Activated naive CD4-positive, alpha-beta T cell treated with anti-CD3 and anti-CD28 coated beads, Interleukin-2, amount 50 U/mL, for 24 hours (primary cell): Measurements from ENCODE around the gene GALNT10.

Experiments
- H3K27ac Mint-ChIP-seq: one replicate; pipeline ENCODE4 v1.8.0; 2021; ENCODE audit warnings: mild to moderate bottlenecking, mixed read lengths
- H3K27me3 Mint-ChIP-seq: one replicate; pipeline ENCODE4 v1.8.0; 2021; ENCODE audit warnings: mixed read lengths
- H3K36me3 Mint-ChIP-seq: one replicate; pipeline ENCODE4 v1.8.0; 2021; ENCODE audit warnings: mixed read lengths
- H3K4me1 Mint-ChIP-seq: one replicate; pipeline ENCODE4 v1.8.0; 2021; ENCODE audit warnings: mixed read lengths
- H3K4me3 Mint-ChIP-seq: one replicate; pipeline ENCODE4 v1.8.0; 2021; ENCODE audit warnings: mild to moderate bottlenecking, mixed read lengths
- H3K9me3 Mint-ChIP-seq: one replicate; pipeline ENCODE4 v1.8.0; 2021; ENCODE audit warnings: mixed read lengths

The GALNT10 gene

DNA sequence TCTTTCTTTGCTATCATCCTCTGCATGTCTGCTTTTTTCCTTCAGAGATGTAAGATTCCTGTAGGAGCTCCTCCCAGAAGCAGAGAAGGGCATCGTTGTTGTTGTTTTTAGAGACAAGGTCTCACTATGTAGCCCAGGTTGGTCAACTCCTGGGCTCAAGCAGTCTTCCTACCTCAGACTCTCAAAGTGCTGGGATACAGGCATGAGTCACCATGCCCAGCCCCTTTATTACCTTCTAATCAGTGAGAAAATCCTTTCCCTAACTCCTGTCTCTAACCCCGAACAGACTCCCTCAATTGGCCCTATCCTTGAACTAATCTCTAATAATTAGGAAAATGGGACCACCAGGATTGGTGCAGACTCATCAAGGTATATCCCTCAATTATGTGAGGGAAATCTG is 64.4 kb downstream of the GALNT10 start:
- Mint-ChIP-seq H3K4me1 (peaks cover 15% of the 10 kb centered on the region), H3K4me3 (no peak overlapping the region), H3K9me3 (peaks cover 10% of the 10 kb centered on the region), H3K27ac (no peak overlapping the region), H3K36me3 (peaks cover 34% of the 10 kb centered on the region), H3K27me3 (no peaks in the 10 kb centered on the region)

DNA sequence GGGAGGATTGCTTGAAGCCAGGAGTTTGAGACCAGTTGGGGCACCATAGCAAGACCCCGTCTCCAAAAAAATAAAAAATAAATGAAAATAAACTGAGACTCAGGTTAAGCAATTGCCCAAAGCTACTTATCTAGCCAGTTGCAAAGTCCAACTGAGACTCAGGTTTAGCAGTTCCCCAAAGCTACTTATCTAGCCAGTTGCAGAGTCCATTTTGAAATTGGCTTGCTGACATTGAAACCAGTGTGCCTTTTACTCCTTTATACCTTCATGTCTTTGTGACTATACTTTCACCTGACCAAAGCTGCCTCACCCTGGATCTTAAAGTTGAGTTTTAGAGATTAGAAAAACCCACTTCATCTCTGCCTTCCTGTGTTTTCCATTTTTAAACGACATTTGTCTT is 66.5 kb downstream of the GALNT10 start:
- no peaks in the 10 kb centered on the region for H3K27me3 Mint-ChIP-seq
- H3K27ac Mint-ChIP-seq, result no peak overlapping the region
- no peak overlapping the region for H3K4me3 Mint-ChIP-seq
- H3K36me3 Mint-ChIP-seq, result peaks cover 28% of the 10 kb centered on the region
- peaks cover 9% of the 10 kb centered on the region for H3K9me3 Mint-ChIP-seq
- H3K4me1 Mint-ChIP-seq, result peaks cover 15% of the 10 kb centered on the region

GRCh38 chr5:154258531-154259217 is 68.1 kb downstream of the GALNT10 start:
- Mint-ChIP-seq H3K27me3 (no peaks in the 10 kb centered on the region), H3K4me1 (peaks cover 13% of the 10 kb centered on the region), H3K9me3 (no peaks in the 10 kb centered on the region), H3K27ac (no peak overlapping the region), H3K36me3 (peaks cover 27% of the 10 kb centered on the region), H3K4me3 (no peak overlapping the region)

DNA sequence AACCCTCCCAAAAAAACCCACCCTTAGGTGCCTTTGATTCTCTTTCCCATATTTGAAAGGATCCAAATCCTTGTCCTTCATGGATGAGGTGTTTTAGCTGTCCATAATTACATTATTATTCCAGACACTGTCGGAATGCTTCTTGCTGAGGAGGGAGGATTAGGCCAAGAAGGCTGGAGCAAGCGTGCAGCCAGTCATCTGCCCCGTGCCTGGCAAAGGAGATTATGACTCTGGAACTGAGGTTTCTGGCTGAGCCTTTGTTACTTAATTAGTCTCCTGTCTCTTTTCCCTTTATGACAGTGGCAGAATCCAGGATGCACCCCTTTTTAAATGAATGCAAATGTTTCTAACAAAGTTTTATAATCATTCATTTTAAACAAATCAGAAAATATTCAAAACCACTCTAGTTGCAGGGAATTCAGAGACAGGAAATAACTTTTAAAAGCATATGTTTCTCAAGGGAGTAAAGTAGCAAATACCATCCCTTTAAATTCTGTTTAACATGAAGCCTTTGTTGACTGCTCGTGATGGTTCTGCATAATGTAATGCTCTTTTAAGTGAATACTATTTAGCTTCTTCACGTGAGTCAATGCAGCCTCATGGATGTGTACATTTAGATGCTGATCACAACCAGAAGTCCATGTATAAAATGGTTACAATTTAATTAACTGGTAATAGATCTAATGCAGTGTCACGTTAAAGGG is 69.8 kb downstream of the GALNT10 start:
- no peak overlapping the region for H3K4me3 Mint-ChIP-seq
- H3K4me1 Mint-ChIP-seq, result peaks cover 12% of the 10 kb centered on the region
- peaks cover 19% of the 10 kb centered on the region for H3K36me3 Mint-ChIP-seq
- no peaks in the 10 kb centered on the region for H3K27me3 Mint-ChIP-seq
- no peaks in the 10 kb centered on the region for H3K9me3 Mint-ChIP-seq
- no peak overlapping the region for H3K27ac Mint-ChIP-seq

DNA sequence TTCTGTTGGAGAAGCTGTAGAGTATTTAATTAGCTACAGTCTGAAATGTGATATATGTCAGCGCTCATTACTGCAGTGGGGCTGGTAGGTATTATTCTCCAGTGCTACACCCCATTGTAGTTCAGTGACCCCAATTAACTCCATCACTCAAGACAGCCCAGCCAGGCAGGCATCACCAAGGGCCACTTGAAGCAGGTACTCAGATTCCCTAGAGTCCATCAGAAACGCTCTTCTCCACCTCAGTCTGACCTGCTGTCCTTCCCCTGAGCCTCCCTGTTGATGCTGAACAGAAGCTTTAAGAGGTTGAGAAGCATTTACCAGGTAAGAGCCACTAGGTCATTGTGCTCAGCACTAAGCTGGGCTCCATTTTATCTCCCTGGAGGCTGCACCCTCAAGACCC is 71.8 kb downstream of the GALNT10 start:
- no peak overlapping the region for H3K4me3 Mint-ChIP-seq

GRCh38 chr5:154264549-154265196 is 74.1 kb downstream of the GALNT10 start:
- Mint-ChIP-seq H3K9me3 (no peaks in the 10 kb centered on the region), H3K27me3 (no peaks in the 10 kb centered on the region), H3K4me3 (no peak overlapping the region), H3K27ac (no peak overlapping the region), H3K36me3 (peaks cover 11% of the 10 kb centered on the region), H3K4me1 (peaks cover 5% of the 10 kb centered on the region)

More for the DNA sequence above, 71.8 kb downstream of the GALNT10 start:
- Mint-ChIP-seq H3K36me3 (peaks cover 14% of the 10 kb centered on the region), H3K4me1 (peaks cover 13% of the 10 kb centered on the region), H3K27ac (no peak overlapping the region), H3K27me3 (no peaks in the 10 kb centered on the region), H3K9me3 (no peaks in the 10 kb centered on the region)

GRCh38 chr5:154265197-154265773 is 74.8 kb downstream of the GALNT10 start:
- Mint-ChIP-seq H3K4me3 (no peak overlapping the region), H3K36me3 (peaks cover 11% of the 10 kb centered on the region), H3K4me1 (peaks cover 5% of the 10 kb centered on the region)

DNA sequence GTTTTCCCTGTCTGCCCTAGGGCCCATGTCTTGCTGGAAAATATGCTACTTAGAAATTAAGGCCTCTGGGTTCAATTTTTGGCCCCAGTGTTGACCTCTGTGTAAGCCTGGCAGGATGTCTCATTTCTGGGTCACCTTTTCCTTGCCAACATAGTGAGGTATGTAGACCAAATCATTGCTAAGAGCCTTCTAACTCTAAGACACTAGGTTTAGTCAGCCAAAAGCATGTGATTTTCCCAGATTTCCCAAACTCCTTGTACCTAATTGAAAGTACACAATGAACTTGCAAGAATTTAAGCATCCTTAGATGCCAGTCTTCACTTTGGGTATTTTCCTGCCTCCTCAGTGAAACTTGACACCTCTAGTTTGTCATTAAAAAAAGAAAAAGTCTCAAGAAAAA is 77.0 kb downstream of the GALNT10 start:
- H3K27me3 Mint-ChIP-seq, result no peaks in the 10 kb centered on the region
- peaks cover 17% of the 10 kb centered on the region for H3K4me1 Mint-ChIP-seq
- H3K36me3 Mint-ChIP-seq, result peaks cover 6% of the 10 kb centered on the region
- H3K4me3 Mint-ChIP-seq, result no peak overlapping the region
- no peaks in the 10 kb centered on the region for H3K9me3 Mint-ChIP-seq
- no peak overlapping the region for H3K27ac Mint-ChIP-seq

More at GRCh38 chr5:154265197-154265773, 74.8 kb downstream of the GALNT10 start:
- Mint-ChIP-seq H3K27ac (no peak overlapping the region), H3K9me3 (no peaks in the 10 kb centered on the region), H3K27me3 (no peaks in the 10 kb centered on the region)

GRCh38 chr5:154268073-154268472 is 77.5 kb downstream of the GALNT10 start:
- Mint-ChIP-seq H3K27ac (no peak overlapping the region), H3K4me3 (no peak overlapping the region), H3K36me3 (peaks cover 2% of the 10 kb centered on the region), H3K27me3 (no peaks in the 10 kb centered on the region), H3K9me3 (no peaks in the 10 kb centered on the region), H3K4me1 (peaks cover 23% of the 10 kb centered on the region)

- H3K9me3 Mint-ChIP-seq, result no peaks in the 10 kb centered on the region
- H3K4me1 Mint-ChIP-seq, result peaks cover 32% of the 10 kb centered on the region
- H3K36me3 Mint-ChIP-seq, result no peaks in the 10 kb centered on the region
- H3K27me3 Mint-ChIP-seq, result no peaks in the 10 kb centered on the region
- H3K4me3 Mint-ChIP-seq, result no peak overlapping the region
- no peak overlapping the region for H3K27ac Mint-ChIP-seq
Observed at GRCh38 chr5:154269414-154269813, 78.9 kb downstream of the GALNT10 start.

DNA sequence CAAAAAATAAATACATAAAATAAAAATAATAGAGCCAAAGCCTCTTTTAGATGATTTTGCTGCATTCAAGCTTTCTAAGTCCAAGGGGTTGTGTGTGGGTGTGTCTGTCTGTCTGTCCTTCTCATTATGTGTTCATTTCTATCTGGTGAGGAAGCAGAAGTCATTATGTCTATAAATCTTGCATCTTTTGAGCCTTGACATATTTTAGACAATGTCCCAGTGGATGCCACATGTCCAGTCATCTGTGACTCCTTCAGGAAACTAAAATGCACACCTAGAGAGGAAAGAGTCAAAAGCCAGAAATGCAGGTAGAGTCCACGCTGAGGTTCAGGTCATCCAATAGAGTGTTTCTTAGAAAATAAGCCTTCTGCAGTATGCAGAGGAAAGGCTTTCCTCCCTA is 80.9 kb downstream of the GALNT10 start:
- H3K4me1 Mint-ChIP-seq, result peaks cover 29% of the 10 kb centered on the region
- H3K36me3 Mint-ChIP-seq, result peaks cover 9% of the 10 kb centered on the region
- no peak overlapping the region for H3K27ac Mint-ChIP-seq
- no peaks in the 10 kb centered on the region for H3K9me3 Mint-ChIP-seq
- no peak overlapping the region for H3K4me3 Mint-ChIP-seq
- no peaks in the 10 kb centered on the region for H3K27me3 Mint-ChIP-seq

DNA sequence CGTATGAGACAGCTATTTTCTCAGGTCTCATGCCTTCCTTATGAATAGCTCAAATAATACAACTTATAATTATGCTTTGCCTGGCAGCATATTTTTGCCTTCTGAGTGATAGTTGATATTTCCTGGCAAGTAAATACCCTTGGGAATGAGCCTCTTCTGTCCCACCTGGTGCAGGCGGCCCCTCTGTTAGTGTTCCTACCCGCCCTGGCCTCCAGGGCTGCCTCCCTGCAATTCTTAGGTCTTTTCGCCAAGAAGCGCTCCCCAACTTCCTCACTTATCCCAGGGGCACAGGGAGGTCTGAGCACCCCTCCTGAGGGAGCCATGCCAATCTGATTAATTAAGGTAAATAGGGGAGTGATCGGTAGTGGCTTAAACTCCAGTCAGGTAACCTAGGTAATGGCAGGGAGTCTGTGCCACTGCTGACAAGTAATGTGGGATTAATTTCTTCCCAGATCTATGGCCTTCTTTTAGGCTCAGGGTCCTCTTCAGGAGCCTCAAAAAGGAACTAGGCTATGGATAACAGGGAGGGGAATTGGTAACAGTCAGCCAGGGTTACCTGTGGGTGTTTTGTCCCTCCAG is 81.5 kb downstream of the GALNT10 start:
- peaks cover 11% of the 10 kb centered on the region for H3K36me3 Mint-ChIP-seq
- no peaks in the 10 kb centered on the region for H3K9me3 Mint-ChIP-seq
- peaks cover 33% of the 10 kb centered on the region for H3K4me1 Mint-ChIP-seq
- H3K27me3 Mint-ChIP-seq, result no peaks in the 10 kb centered on the region
- H3K4me3 Mint-ChIP-seq, result peak overlapping the region; percentile 3
- H3K27ac Mint-ChIP-seq, result no peak overlapping the region

DNA sequence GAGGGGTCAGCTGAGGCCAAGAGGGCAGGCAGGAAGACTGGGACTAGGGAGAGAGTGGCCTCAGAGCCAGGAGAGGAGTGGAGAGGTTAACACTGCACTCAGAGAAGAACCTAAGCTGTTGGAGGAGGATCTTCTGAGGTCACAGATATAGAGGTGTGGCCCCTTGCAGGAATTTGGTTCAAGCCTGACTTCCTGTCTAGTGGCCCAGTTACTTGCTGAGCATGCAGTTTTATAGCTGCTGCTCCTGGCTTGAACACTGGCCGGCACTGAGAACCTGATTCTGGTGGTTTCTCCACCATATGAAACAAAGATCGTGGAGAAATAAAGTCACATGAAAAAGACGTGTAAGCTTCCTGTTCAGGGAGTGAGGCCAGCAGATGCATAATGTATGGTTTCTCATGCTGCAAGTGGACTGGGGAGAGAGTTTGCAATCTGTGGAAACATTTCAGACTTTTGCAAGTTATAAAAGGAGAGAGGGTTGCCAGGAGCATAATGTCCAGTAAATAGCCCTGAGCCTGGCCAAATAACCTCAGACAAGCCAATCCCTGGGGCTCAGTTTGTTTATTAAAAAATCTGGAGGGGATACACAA is 82.6 kb downstream of the GALNT10 start:
- Mint-ChIP-seq H3K36me3 (peaks cover 16% of the 10 kb centered on the region), H3K4me3 (peak overlapping the region; percentile 40), H3K4me1 (peaks cover 42% of the 10 kb centered on the region), H3K27me3 (no peaks in the 10 kb centered on the region), H3K27ac (peak overlapping the region; percentile 53), H3K9me3 (no peaks in the 10 kb centered on the region)

GRCh38 chr5:154273963-154274827 is 83.7 kb downstream of the GALNT10 start:
- Mint-ChIP-seq H3K27ac (no peak overlapping the region), H3K36me3 (peaks cover 18% of the 10 kb centered on the region), H3K4me3 (no peak overlapping the region), H3K9me3 (no peaks in the 10 kb centered on the region), H3K27me3 (no peaks in the 10 kb centered on the region), H3K4me1 (peaks cover 51% of the 10 kb centered on the region)
